ENCODE data around the gene HMCN1. TPM values are rescaled to one million over a fixed set of nuclear protein-coding genes. Genes with fewer than 3 reads are reported as not detected.

Gene HMCN1
- polyA plus RNA-seq, 1 donor from 2014 or later, result 0.66 TPM

DNA sequence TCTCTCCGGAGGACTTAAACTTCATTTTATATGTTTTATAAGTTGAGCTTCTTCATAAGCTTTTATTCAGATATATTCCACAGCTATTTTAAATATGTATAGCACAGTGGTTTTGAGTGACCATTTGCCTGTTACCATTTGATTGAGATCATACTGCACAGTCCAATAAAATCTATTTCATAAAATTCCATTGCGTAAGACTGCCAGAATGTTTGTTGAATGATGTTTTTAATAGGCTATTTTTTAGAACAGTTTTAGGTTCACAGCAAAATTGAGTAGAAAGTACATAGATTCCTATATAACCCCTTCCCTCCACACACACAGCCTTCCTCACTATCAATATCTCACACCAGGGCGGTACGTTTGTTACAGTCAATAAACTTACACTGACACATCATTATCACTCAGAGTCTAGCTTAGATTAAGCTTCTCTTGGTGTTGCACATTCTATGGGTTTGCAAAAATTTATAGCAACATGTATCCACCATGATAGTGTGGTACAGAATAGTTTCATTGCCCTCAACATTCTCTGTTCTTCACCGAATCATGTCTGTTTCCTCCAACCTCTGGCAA is 433.0 kb downstream of the HMCN1 start:
- no peak overlapping the region for H3K4me3 ChIP-seq (ENCODE audit: low read length)
- no peak overlapping the region for H3K4me2 ChIP-seq (ENCODE audit: low read length)
- no peaks in the 10 kb centered on the region for H3K79me2 ChIP-seq (replicated peaks; ENCODE audit: insufficient read depth, low read length)
- TF ChIP-seq RAD21 (conservative IDR thresholded peaks at IDR 0.05) (no peak), POLR2AphosphoS5 (IDR thresholded peaks at IDR 0.05) (no peak), SMC3 (conservative IDR thresholded peaks at IDR 0.05; ENCODE audit: poor library complexity) (no peak), EZH2 (IDR thresholded peaks at IDR 0.05; ENCODE audit: borderline replicate concordance, insufficient read depth, low read length, poor library complexity, severe bottlenecking) (no peak), TAF1 (IDR thresholded peaks at IDR 0.05; ENCODE audit: low read depth) (no peak), MXI1 (conservative IDR thresholded peaks at IDR 0.05; ENCODE audit: poor library complexity, severe bottlenecking) (no peak), EP300 (conservative IDR thresholded peaks at IDR 0.05; ENCODE audit: poor library complexity, severe bottlenecking) (no peak)
- TF ChIP-seq, protein P1, sequence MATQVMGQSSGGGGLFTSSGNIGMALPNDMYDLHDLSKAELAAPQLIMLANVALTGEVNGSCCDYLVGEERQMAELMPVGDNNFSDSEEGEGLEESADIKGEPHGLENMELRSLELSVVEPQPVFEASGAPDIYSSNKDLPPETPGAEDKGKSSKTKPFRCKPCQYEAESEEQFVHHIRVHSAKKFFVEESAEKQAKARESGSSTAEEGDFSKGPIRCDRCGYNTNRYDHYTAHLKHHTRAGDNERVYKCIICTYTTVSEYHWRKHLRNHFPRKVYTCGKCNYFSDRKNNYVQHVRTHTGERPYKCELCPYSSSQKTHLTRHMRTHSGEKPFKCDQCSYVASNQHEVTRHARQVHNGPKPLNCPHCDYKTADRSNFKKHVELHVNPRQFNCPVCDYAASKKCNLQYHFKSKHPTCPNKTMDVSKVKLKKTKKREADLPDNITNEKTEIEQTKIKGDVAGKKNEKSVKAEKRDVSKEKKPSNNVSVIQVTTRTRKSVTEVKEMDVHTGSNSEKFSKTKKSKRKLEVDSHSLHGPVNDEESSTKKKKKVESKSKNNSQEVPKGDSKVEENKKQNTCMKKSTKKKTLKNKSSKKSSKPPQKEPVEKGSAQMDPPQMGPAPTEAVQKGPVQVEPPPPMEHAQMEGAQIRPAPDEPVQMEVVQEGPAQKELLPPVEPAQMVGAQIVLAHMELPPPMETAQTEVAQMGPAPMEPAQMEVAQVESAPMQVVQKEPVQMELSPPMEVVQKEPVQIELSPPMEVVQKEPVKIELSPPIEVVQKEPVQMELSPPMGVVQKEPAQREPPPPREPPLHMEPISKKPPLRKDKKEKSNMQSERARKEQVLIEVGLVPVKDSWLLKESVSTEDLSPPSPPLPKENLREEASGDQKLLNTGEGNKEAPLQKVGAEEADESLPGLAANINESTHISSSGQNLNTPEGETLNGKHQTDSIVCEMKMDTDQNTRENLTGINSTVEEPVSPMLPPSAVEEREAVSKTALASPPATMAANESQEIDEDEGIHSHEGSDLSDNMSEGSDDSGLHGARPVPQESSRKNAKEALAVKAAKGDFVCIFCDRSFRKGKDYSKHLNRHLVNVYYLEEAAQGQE (IDR thresholded peaks at IDR 0.05; ENCODE audit: borderline replicate concordance), result no peak
- TF ChIP-seq, protein P2, sequence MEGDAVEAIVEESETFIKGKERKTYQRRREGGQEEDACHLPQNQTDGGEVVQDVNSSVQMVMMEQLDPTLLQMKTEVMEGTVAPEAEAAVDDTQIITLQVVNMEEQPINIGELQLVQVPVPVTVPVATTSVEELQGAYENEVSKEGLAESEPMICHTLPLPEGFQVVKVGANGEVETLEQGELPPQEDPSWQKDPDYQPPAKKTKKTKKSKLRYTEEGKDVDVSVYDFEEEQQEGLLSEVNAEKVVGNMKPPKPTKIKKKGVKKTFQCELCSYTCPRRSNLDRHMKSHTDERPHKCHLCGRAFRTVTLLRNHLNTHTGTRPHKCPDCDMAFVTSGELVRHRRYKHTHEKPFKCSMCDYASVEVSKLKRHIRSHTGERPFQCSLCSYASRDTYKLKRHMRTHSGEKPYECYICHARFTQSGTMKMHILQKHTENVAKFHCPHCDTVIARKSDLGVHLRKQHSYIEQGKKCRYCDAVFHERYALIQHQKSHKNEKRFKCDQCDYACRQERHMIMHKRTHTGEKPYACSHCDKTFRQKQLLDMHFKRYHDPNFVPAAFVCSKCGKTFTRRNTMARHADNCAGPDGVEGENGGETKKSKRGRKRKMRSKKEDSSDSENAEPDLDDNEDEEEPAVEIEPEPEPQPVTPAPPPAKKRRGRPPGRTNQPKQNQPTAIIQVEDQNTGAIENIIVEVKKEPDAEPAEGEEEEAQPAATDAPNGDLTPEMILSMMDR (IDR thresholded peaks at IDR 0.05; ENCODE audit: poor library complexity, severe bottlenecking), result no peak
- H2AFZ ChIP-seq (ENCODE audit: low read depth, low read length), result no peak overlapping the region
- H3K27ac ChIP-seq (ENCODE audit: low read length), result no peak overlapping the region
- H3K9me3 ChIP-seq (ENCODE audit: low read length), result no peaks in the 10 kb centered on the region
- no peaks in the 10 kb centered on the region for H3K27me3 ChIP-seq (ENCODE audit: insufficient read depth, low read depth, low read length)
- no peaks in the 10 kb centered on the region for H3F3A ChIP-seq (ENCODE audit: insufficient read depth, low read length, poor library complexity, severe bottlenecking)
- no peaks in the 10 kb centered on the region for H3K9me2 ChIP-seq (ENCODE audit: insufficient read depth, low read length)
- H3K9ac ChIP-seq (ENCODE audit: low read length), result no peak overlapping the region
- H4K20me1 ChIP-seq (ENCODE audit: insufficient read depth), result no peaks in the 10 kb centered on the region
- H3K36me3 ChIP-seq (ENCODE audit: insufficient read depth, low read length), result no peaks in the 10 kb centered on the region

DNA sequence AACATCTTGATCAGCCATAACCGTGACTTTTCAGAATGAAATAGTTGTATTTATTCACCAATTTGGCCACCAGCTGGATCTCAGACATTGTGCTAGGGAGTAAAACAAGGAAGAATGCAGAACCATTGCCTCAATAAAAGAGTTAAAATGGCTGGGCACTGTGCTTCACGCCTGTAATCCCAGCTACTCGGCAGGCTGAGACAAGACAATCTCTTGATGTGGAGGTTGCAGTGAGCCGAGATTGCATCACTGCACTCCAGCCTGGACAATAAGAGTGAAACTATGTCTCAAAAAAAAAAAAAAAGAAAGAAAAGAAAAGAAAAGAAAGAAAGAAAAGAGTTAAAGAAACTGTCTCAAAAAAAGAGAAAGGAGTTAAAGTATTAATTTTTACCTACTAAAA is 441.4 kb downstream of the HMCN1 start:
- H3K9me3 ChIP-seq (ENCODE audit: low read length), result no peaks in the 10 kb centered on the region
- H3F3A ChIP-seq (ENCODE audit: insufficient read depth, low read length, poor library complexity, severe bottlenecking), result no peaks in the 10 kb centered on the region
- no peak overlapping the region for H3K4me2 ChIP-seq (ENCODE audit: low read length)
- H3K9ac ChIP-seq (ENCODE audit: low read length), result no peak overlapping the region
- H3K9me2 ChIP-seq (ENCODE audit: insufficient read depth, low read length), result no peaks in the 10 kb centered on the region
- H2AFZ ChIP-seq (ENCODE audit: low read depth, low read length), result no peak overlapping the region
- H4K20me1 ChIP-seq (ENCODE audit: insufficient read depth), result no peaks in the 10 kb centered on the region
- H3K36me3 ChIP-seq (ENCODE audit: insufficient read depth, low read length), result no peaks in the 10 kb centered on the region
- H3K79me2 ChIP-seq (replicated peaks; ENCODE audit: insufficient read depth, low read length), result no peaks in the 10 kb centered on the region
- H3K27ac ChIP-seq (ENCODE audit: low read length), result no peak overlapping the region
- TF ChIP-seq MXI1 (conservative IDR thresholded peaks at IDR 0.05; ENCODE audit: poor library complexity, severe bottlenecking), result no peak
- no peak for TF ChIP-seq POLR2AphosphoS5 (IDR thresholded peaks at IDR 0.05)
- TF ChIP-seq, protein P2 (IDR thresholded peaks at IDR 0.05; ENCODE audit: poor library complexity, severe bottlenecking), result no peak
- TF ChIP-seq EZH2 (IDR thresholded peaks at IDR 0.05; ENCODE audit: borderline replicate concordance, insufficient read depth, low read length, poor library complexity, severe bottlenecking), result no peak
- TF ChIP-seq TAF1 (IDR thresholded peaks at IDR 0.05; ENCODE audit: low read depth), result no peak
- no peak overlapping the region for H3K4me3 ChIP-seq (ENCODE audit: low read length)
- H3K27me3 ChIP-seq (ENCODE audit: insufficient read depth, low read depth, low read length), result no peaks in the 10 kb centered on the region
